GM21723 (cell line): ENCODE data around the gene CARD8.
"Not testable (repeated sequence)": the region's sequence is repeated elsewhere in the genome, so short reads cannot be mapped to it uniquely, and the experiment has no call there.

Source experiments
- ATAC-seq: cut with Tn5 transposase; IDR thresholded peaks from one replicate; pipeline ENCODE4 v1.9.1; 2021; ENCODE audit warnings: mild to moderate bottlenecking, moderate library complexity; ENCODE audit not compliant: unreplicated experiment

Gene CARD8

DNA sequence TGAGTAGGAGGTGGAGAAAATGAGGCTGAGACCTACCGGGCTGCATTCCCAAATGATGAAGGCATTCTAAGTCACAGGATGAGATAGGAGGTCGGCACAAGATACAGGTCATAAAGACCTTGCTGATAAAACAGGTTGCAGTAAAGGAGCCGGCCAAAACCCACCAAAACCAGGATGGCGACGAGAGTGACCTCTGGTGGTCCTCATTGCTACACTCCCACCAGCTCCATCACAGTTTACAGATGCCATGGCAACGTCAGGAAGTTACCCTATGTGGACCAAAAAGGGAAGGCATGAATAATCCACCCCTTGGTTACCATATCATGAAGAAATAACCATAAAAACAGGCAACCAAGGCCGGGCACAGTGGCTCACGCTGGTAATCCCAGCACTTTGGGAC lies 9.6 kb upstream of the CARD8 start:
- ATAC-seq, result not testable (repeated sequence)

DNA sequence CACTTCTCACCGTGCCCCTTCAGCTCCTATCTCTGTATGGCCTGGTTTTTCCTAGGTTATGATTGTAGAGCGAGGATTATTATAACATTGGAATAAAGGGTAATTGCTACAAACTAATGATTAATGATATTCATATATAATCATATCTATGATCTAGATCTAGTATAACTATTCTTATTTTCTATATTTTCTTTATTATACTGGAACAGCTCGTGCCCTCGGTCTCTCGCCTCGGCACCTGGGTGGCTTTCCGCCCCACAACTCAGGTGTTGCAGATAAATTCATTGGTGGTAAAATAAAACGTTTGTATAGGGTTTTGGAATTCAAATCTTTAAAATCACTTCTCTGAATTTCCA lies 4.6 kb upstream of the CARD8 start:
- not testable (repeated sequence) for ATAC-seq

DNA sequence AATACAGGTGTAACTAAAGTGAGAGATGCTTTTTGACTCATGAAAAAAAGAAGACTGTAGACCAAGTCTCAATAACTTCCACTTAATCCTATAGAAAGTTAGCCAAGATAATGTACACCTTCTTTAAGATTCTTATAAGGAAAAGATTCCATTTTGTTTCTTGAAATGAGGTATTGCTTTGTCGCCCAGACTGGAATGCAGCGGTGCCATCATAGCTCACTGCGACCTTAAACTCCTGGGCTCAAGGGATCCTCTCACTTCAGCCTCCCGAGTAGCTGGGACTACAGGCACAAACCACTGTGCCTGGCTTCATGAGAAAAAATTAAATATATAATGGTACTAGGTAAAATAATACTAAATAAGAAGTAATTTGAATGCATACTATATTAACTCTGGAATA lies 3.3 kb upstream of the CARD8 start:
- not testable (repeated sequence) for ATAC-seq

DNA sequence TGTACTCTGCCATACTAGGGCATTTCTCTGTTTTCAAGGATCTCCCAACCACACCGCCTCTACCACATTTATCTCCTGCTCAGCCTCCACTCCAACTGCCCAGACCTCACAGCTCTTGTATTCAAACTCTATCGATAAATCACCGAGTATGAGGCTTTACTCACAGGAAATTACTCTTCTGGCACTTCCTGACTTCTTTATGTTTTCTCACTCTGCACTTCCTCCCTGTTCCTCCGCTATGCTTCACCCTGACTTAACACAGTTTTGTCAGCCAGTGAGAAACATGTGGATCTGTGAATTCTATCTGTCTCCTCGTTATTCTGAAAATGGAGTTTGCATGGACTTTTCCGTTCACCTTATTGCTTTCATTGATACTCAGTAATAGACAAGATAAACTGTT lies 2.6 kb upstream of the CARD8 start:
- no peak for ATAC-seq

DNA sequence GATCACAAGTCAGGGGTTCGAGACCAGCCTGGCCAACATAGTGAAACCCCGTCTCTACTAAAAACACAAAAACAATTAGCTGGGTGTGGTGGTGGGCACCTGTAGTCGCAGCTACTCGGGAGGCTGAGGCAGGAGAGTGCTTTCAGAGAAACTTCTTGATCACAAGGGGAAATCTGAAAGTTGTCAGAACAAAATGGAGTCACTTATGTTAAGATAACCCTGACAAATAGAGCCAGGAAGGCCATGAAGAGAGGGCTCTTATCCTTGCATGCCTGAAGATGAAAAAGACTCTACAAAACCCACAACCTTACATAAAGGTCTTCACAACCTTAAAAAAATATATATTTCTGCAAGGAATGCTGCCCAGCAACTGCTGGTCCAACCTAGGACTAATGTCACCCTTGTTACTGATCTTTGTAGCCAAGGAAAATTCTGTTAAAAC lies 1.2 kb downstream of the CARD8 start:
- no peak for ATAC-seq

DNA sequence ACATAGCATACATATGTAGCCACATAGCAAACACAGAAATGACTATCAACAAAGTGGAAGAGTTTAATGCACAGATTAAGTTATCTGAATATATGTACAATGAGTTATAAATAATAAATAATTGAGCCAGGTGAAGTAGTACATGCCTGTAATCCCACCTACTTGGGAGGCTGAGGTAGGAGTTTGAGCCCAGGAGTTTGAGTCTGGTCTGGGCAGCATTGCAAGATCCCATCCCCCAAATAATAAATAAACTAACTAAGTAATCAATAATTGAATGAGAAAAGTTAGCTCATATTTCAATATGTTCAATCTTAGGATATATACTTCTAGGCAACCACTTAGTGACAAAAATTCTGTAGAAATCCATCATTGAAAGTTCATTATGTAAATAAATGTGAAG lies 1.7 kb downstream of the CARD8 start:
- no peak for ATAC-seq

DNA sequence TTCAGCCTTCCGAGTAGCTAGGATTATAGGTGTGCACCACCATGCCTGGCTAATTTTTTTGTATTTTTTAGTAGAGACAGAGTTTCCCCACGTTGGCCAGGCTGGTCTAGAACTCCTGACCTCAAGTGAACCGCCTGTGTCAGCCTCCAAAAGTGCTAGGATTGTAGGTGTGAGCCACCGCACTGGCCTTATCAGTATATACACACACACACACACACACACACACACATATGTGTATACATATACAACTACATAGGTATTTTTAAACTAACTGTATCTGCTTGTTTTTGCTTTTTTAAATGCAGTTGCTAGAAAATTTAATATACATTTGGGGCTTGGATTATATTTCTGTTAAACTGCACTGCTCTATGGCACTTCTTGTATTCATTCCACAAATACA lies 3.1 kb downstream of the CARD8 start:
- ATAC-seq, result no peak

DNA sequence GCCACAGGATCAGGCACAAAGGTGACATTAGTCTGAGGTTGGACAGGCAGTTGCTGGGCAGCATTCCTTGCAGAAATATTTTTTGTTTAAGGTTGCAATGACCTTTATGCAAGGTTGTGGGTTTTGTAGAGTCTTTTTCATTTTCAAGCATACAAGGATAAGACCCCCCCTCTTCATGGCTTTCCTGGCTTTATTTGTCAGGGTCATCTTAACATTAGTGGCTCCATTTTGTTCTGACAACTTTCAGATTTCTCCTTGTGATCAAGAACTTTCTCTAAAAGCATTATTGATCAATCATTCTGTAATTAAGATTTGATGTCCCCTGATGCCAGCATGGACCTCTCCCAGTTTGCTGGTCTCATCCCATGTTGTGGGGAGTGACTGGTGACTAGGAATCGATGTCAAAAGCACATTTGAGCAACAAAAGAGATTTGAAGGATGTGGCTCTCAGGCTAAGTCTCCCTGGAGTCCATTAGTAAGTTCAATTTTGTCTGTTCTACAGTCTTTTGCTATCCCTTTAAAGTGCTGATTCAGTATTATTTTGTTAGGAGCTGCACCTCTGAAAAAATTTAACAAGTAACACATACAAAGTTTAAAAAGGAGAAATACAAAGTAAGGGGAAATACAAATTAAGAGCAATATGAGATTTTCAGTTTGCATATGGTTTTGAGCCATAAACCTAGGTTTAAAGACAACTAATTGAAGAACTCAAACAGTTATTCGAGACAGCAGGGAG lies 5.3 kb downstream of the CARD8 start:
- no peak for ATAC-seq

DNA sequence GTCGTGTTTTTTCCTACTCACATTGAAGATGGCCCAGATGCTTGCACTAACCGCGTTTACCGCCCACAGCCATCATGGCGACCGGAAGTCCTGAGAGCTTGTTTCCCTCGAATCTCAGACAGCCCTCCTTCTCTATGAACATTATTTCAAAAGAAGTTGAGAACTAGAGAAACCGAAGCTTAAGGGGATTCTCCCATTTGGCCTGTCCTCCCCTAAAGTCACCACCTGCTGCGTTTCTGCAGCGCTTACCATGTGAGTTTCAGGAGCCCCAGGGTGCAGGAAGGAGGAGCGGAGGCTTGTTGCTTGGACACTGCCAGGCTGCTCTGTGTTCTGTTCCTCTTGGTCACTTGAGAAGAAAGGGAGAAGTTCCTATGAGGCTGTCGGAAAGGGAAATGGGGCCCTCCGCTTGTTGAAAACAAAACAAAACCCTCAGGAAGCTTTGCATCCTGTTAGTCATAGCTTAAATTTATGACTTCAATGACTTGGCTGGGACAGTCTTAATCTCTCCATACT lies 6.2 kb downstream of the CARD8 start:
- ATAC-seq, result peak; percentile 65

DNA sequence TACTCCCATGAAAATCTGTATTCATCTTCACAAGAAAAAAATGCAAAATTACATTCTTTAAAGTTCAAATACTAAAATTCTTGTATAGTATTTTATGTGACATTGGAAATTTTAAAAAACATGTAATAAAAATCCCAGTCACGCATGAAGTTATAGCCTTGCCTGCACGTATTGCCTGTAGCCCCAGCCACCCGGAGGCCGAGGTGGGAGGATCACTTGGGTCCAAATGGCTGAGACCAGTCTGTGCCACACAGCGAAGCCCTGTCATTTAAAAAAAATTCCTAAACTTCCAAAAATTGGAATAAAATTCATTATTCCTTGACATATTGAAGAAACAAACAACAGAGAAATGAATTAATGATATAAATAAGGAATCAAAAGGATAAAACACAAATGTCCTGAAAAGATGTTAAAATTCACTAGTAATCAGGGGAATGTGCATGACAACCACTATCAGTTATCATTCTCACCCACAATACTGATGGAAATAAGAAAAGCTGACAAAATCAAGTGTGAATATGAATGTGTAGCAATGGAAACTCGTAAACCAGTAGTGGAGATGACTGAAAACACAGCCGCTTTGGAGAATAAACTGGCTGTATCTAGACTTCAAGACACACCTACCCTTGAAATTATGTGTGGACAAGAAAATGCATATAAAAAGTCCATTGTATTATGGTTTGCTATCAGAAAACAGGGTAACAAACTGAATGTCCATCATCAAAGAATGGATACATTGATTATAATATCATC lies 7.5 kb downstream of the CARD8 start:
- ATAC-seq, result no peak

DNA sequence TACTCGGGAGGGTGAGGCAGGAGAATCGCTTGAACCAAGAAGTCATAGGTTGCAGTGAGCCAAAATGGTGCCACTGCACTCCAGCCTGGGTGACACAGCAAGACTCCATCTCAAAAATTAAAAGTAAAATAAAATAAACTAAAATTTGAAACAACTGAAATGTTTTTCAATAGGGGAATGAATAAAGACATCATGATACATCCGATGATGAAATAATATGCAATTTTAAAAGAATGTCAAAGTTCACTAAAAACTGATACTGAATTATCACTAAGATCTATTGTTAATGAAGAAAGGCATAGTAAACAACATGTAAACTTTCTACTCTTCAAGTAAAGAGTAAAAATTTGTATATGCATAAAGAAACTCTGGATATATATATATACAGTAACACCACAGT lies 8.5 kb downstream of the CARD8 start:
- no peak for ATAC-seq

DNA sequence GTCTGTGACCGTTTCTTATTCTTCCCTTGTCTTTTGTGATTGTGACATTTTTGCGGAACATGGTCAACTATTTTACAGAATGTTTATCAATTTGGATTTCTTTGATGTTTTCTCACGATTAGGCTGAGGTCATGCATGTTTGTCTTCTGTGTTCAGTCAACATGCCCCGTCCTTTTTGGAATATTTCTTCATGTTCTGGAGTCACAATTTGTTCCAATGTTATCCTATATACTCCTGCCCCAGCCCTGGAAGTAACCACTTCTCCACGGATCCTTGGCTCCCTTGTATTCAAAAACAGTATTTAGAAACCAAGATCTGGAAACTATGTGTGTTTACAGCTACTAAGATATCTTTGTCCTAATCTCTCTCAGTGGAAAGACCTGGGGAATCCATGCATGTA lies 9.6 kb downstream of the CARD8 start:
- ATAC-seq, result no peak

DNA sequence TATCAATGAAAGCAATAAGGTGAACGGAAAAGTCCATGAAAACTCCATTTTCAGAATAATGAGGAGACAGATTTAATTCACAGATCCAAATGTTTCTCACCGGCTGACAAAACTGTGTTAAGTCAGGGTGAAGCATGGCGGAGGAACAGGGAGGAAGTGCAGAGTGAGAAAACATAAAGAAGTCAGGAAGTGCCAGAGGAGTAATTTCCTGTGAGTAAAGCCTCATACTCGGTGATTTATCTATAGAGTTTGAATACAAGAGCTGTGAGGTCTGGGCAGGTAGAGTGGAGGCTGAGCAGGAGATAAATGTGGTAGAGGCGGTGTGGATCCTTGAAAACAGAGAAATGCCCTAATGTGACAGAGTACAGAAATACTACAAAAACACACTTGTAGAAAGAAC lies 11.4 kb downstream of the CARD8 start:
- no peak for ATAC-seq

DNA sequence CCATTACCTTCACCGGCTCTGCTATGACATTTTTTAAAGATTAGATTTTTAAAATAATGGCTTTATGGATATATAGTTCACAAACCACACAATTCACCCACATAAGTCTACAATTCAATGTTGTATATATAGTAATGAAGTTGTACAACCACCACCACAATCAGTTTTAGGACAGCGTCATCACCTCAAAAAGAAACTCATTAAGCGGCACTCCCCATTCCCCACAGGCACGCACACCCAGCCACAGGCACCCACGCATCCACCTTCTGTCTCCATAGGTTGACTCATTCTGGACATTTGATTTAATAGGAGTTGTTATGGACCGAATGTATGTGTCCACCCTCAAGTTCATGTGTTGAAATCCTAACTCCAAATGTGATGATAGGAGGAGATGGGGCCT lies 13.9 kb downstream of the CARD8 start:
- ATAC-seq, result not testable (repeated sequence)

DNA sequence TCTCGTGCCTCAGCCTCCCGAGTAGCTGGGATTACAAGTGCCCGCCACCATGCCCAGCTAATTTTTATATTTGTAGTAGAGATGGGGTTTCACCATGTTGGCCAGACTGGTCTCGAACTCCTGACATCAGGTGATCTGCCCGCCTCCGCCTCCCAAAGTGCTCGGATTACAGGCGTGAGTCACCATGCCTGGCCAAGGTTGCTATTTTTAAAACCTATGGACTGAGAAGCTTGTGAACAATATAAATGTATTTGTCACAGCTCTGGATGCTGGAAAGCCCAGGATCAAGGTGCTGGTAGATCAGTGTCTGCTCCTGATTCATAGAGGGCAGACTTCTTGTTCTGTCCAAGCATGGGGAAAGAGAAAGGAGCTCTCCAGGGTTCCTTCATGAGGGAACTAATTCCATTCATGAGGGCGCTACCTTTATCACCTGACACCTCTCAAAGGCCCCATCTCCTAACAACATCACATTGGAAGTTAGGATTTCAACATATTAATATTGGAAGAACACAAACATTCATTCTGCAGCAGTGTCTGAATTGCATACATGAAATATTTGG lies 16.1 kb downstream of the CARD8 start:
- no peak for ATAC-seq

DNA sequence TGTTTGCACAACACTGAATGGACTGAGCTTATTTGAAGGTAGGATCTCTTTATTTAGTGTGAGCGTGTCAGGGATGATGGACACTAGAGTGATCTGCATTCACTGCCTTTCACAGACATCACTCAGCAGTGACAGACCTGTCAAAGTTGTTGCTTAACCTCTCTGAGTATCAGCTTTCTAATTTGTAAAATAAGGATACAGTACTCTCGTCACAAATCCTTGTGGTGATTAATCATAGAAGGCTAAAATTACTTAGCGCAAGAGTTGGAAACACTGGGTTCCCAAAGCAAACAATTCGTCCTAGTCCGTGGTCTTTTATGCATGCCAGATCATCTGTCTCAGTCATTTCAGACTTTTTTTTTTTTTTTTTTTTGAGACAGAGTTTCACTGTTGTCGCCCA lies 16.6 kb downstream of the CARD8 start:
- ATAC-seq, result no peak

DNA sequence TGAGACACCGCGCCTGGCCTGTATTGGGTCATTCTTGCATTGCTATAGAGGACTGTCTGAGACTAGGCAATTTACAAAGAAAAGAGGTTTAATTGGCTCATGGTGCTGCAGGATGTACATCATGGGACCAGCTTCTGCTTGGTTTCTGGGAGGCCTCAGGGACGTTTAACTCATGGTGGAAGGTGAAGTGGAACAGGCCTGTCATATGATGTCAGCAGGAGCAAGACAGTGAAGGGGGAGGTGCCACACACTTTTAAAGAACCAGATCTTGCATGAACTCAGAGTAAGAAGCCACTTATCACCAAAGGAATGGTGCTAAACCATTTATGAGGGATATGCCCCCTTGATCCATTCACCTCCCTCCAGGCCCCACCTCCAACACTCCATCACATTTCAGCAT lies 18.7 kb downstream of the CARD8 start:
- no peak for ATAC-seq

DNA sequence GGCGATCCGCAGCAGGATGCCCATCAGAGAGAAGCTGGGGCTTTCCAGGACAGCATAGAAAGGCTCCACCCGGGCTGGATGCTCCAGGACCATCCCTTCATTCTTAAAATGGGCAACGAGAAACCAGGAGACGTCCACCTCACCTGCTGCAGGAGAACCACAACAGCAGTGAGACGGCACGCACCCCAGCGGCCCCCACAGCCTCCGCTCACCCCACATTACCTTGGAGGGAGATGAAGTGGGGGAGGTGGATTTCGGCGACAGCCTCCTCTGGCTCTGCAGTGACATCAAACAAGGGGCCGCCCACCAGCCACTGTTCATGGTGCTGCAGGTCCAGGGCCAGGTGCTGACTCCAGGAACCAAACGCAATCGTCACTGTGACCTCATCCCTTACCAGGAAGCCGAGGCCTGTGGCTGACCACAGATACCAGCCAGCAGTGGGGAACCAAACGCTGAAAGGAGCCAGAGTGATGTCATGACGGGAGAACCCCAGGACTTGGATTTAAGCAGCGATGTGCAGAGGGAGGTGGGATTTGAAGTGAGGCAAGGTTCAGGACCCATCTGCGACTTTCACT lies 25.1 kb downstream of the CARD8 start:
- no peak for ATAC-seq

DNA sequence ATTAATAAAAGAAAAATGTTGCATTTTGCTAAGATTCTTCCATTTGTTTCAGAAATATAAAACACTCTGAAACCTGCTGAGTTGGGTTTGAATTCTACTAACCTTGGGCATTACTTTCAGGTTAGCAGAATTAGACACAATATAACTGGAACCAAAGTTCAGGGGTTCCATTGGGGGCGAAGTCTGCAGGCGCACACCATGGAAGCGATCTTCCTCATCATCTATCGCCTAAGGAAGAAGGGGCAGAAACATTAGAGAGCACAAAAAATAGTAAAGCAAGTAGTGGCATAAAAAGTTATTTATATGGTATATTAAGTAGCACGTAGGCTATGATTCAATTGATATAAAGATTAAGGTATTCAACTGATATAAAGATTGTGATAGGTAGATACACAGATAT lies 34.1 kb downstream of the CARD8 start:
- ATAC-seq, result no peak

DNA sequence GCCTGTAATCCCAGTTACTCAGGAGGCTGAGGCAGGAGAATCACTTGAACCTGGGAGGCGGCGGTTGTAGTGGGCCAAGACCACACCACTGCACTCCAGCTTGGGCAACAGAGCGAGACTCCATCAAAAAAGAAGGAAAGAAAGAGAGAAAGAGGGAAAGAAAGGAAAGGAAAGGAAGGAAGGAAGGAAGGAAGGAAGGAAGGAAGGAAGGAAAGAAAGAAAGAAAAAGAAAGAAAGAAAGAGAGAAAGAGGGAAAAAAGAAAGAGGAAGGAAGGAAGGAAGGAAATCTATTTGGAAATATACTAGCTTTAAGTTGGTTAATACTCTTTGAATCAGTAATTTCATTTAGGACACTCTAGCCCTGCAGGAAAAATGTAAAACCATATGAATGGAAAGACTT lies 34.9 kb downstream of the CARD8 start:
- not testable (repeated sequence) for ATAC-seq

DNA sequence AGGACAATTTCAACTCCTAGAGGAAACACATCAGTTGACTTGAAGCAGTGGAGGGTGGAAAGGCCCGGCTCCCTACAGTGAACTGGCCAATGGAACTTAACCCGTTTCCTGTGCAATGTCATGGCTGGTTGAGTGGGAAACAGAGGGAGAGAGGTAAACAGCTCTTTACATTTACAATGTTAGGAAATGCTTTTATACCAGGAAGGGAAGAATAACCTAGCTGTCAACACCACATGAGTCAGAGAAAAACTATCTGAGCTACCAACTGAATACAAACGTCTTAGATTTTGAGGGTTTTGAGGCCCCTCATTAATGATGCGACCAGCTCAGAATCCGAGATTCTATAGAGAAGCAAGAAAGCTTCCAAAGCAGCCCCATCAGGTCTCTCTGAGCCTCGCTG lies 36.7 kb downstream of the CARD8 start:
- ATAC-seq, result no peak

DNA sequence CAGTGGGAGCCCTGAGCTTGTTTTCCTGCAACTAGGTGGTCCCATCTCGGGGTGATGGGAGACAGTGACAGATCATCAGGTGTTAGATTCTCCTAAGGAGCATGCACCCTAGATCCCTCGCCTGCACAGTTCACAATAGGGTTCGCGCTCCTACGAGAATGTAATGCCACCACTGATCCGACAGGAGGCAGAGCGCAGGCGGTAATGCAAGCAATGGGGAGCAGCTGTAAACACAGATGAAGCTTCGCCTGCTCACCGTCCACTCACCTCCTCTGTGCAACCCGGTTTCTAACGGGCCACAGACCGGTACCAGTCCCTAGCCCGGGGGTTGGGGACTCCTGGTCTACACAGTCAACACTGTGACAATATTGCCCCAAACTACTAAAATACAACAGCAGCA lies 38.8 kb downstream of the CARD8 start:
- ATAC-seq, result no peak
